HG03342 (cell line): ENCODE measurements around the gene S1PR3.

Source experiments
- ATAC-seq: cut with Tn5 transposase; IDR thresholded peaks from one replicate; pipeline ENCODE4 v1.9.1; 2021; ENCODE audit warnings: mild to moderate bottlenecking, moderate library complexity; ENCODE audit not compliant: unreplicated experiment

The S1PR3 gene

GRCh38 chr9:89029788-89030187, 38.5 kb downstream of the S1PR3 start:
- no peak for ATAC-seq

DNA sequence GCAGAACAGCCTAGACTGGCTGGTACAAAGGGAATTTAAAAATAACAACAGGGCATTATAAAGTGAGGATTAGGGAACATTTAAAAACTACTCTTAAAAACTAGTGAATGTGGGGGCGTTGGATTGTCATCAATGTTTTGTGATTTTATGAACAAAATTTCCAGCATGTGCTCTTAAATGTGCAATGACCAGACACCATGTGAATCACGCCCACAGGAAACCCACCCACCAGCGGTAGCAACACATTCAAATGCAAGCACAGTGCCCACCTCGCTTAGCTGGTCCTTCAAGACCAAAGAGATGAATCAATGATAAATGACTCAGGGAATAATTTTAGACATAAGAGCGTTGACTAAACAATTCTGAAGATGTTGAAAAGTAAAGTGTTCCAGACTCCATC, 40.9 kb downstream of the S1PR3 start:
- no peak for ATAC-seq

DNA sequence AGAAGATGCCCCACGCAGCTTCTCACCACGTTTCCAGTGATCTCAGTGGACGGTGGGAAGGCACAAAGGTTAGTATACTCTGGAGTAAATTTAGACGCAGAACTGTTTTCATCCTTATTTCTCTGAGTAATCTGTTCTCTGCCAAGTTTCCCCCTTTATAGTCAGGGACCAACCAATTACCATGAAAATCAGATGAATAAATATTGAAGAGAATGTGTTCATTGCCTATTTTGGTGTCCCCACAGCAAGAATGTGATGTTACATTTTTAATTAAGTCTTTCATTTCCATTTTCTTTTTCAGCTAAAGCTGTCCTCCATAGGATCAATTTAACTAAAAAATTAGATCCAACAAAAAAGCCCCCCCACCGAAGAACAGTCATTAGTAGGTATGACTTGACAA, 41.4 kb downstream of the S1PR3 start:
- no peak for ATAC-seq

- no peak for ATAC-seq
These were observed 45.1 kb downstream of the S1PR3 start for GRCh38 chr9:89036383-89036782.

DNA sequence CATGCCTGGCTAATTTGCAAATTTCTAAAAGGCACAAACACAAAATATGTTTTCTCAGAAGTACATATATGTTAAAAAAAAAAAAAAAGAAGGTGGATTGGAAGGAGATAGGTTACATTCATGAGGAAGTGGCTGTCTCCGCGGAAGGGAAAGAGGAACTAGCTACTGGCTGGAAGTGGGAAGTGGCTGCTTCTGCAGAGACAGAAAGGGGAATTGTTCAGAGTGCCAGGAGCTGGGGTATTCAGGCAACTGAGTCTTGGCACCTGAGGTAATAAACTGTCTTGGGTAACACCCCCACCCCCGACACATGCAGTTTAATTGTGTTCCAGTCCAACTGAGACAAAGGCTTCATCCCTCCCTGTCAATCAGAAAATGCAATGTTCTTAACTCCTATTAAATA, 45.6 kb downstream of the S1PR3 start:
- ATAC-seq = no peak

- ATAC-seq = no peak
These were observed 46.1 kb downstream of the S1PR3 start for GRCh38 chr9:89037346-89037745.

- no peak for ATAC-seq
These were observed 46.6 kb downstream of the S1PR3 start for GRCh38 chr9:89037891-89038290.

GRCh38 chr9:89038382-89039103, 47.3 kb downstream of the S1PR3 start:
- ATAC-seq = no peak

DNA sequence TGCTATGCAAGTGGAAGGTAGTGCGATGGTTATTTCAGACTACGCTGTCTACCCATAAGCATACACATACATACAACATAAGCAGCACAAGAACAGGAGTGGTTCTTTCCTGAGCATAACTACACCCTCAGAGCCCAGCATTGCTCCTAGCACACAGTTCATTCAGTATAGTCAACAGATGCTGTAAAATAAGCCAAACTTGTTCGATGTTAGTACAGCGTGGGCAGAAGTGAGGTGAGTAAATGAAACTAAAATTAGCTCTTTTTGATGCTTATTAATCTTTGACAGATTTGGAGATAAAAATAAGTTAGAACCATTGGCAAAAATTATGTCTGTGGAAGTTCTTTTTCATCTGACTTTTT, 47.8 kb downstream of the S1PR3 start:
- no peak for ATAC-seq

- no peak for ATAC-seq
These were observed 48.4 kb downstream of the S1PR3 start for GRCh38 chr9:89039664-89040063.

GRCh38 chr9:89042984-89043383, 51.7 kb downstream of the S1PR3 start:
- ATAC-seq = no peak

DNA sequence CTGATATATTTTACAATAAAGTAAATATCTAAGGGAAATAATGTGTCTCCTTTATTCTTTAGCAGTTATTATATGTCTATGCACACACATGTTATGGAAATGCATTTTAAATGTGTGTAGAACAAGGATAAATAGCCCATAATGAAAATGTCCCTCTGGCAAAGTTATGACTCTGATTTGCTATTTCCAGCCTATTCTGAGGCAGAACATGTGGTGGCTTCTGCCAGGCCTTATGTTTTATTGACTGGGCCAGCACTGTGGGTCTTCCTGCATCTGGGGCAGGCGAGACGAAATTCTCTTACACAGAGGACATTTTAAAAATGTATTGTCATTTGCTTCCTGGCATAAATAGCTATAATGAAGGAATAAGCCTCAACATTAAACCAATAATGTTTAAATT, 52.8 kb downstream of the S1PR3 start:
- no peak for ATAC-seq

DNA sequence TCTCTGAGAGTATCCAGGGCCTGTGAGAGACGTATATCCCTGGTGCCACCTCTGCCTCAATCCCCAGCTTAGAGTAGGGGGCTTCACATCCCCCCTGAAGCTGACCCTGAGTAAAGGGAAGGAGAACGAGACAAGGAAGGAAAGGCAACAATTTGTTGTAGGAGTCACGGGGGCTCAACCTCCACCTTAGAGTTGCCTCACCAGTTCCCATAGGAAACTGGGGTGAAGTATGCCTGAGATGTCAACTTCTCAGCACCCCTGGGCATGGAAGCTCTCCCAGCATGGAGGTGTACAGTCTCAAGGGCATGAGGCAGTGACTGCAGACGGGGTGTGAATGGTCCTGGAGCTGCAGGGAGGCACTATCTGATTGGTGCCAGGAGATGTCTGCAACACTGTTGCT, 53.6 kb downstream of the S1PR3 start:
- ATAC-seq = no peak

GRCh38 chr9:89046832-89047231, 55.6 kb downstream of the S1PR3 start:
- no peak for ATAC-seq

DNA sequence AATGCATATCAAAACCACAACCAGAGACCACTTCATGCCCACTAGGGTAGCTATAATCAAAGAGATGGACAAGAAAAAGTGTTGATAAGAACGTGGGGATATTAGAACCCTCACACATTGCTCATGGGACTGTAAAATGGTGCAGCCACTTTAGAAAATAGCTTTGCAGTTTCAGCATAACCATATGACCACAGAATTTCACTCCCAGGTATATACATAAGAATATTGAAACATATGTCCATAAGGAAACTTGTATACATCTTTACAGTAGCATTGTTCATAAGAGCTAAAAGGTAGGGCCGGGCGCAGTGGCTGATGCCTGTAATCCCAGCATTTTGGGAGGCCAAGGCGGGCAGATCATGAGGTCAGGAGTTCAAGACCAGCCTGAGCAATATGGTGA, 56.4 kb downstream of the S1PR3 start:
- ATAC-seq = no peak

DNA sequence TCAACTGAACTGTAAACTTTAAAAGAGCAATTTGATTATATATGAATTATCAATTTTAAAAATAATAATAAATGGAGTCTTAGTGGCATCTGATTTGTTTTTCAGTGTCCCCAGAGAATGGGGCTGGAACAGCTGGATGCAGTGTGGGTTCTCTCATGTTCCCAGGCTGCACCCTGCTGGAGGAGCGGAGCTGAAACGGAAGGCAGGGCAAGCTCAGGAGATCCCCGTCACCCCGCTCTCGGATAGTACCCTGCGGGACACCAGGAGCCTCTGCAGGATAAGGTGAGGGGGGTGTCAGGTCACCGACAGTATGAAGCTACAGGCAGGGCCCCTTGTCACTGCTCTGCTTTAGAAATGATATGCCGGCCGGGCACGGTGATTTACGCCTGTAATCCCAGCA, 57.3 kb downstream of the S1PR3 start:
- no peak for ATAC-seq

DNA sequence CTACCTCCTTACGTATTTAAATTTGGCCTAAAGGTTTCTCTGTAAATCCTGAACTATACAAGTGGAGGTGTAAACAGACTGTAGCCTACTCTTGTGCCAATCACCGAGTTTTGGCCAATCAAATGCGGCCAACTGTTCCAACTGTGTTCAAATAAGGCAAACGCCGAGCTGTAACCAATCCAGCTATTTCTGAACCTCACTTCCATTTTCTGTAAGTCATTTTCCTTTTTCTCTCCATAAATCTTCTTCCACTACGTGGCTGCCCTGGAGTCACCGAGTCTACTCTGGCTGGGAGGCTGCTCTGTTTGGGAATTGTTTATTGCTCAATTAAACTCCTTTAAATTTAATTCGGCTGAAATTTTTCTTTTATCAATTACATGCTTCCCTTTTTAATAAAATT, 58.4 kb downstream of the S1PR3 start:
- no peak for ATAC-seq

GRCh38 chr9:89051421-89052025, 60.3 kb downstream of the S1PR3 start:
- ATAC-seq = no peak

- ATAC-seq = no peak
These were observed 61.3 kb downstream of the S1PR3 start for GRCh38 chr9:89052470-89053097.

GRCh38 chr9:89053301-89053700, 62.0 kb downstream of the S1PR3 start:
- ATAC-seq = no peak
